Stimulated activated CD4-positive, alpha-beta T cell treated with anti-CD3 and anti-CD28 coated beads, Interleukin-1b, Interleukin-23, amount 100 ng/mL, for 4 hours (primary cell): Measurements from ENCODE around the gene MAPKBP1.

ENCODE experiments used
- DNase-seq, 2 donors: peaks; one replicate each; pipeline ENCODE4 v3.0.0-alpha.2; 2020; ENCODE audit warnings: low read depth in 2 of 2

The MAPKBP1 gene

DNA sequence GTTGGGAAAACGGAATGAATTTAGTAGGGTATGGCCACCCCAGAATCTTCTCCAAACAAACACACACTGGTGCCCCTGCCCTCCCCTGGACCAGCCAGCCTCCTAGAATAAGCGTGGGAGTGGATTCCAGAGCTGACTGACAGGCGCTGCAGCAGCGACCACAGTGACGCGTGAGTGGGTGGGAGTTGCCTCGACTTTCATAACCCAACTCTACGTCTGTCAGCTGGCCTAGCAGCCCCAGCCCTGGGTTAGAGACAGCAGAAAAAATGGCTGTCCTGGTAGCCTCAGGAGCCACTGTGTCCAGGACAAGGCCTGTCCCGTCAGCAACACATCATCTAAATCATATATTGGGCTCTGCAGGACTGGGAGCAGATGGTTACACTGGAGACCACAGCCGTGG lies 74.3 kb downstream of the MAPKBP1 start:
- DNase-seq: peak in 1 of 2 donors; percentile 11

DNA sequence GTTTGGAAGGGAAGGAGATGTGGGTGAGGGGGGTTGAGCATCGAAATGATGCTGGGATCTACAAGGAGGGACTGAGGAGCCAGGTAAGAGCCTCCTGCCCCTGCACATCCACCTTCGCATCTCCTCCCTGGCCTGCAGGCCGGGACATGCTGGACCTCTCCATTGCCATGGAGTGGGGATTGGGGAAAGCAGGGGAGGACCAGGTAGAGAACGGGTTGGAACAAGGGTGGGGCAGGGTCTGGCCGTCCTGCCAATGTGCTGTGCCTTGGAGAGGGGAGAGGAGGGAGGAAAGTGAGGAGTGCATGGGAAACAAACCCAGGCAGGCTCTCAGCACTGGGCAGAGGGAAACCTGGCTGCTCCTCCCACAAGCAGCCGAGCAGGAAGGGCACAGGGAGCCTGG lies 74.9 kb downstream of the MAPKBP1 start:
- DNase-seq: no peak

DNA sequence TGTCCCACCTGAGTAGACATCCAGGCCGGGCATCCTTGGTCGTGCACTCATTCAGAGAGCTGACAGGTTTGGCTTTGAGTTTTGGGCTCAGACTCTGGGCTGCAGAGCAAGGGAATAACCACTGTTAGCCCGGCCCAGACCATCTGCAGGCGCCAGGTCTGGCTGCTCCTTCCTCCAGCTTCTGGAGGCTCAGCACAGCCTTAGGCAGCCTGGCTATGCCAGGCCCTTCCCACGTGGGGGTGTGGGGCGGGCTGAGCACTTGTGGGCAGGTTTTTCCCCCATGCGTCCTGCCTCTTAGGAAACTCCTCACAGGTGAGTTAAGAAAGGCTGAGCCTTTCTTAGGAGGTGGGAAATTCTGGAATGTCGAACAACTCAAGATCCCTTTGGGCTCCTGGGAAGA lies 75.6 kb downstream of the MAPKBP1 start:
- DNase-seq: no peak

DNA sequence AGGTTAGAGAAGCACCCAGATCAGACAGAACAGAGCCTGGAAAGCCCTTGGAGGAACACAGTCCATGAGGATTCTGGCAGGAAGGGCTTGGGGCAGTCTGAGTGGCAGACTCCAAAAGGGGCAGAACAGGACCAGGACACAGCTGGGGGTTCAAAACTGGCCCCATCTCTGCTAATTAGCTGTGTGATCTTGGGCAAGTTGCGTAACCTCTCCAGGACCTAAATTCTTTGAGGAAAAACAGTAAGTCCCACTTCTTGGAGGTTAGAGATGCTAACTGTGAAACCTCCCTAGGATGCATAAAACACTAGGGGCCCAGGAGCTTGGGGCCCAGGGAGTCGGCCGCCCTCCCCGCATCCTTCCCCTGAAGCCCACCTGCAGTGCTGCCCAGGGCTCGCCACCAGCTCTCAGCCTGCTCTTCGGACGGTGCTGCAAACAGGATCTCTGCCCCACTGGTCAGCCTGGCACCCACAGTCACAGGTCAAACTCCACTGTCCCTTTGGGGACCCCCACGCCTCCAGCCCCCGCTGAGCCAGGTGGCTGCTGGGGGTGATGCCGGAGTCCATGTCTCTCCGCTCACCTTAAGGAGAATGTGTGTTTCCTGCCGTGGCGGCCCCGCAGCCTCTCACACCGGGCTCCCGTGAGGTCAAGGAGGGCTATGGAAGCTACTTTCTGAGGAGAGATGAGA lies 76.3 kb downstream of the MAPKBP1 start:
- no peak for DNase-seq

DNA sequence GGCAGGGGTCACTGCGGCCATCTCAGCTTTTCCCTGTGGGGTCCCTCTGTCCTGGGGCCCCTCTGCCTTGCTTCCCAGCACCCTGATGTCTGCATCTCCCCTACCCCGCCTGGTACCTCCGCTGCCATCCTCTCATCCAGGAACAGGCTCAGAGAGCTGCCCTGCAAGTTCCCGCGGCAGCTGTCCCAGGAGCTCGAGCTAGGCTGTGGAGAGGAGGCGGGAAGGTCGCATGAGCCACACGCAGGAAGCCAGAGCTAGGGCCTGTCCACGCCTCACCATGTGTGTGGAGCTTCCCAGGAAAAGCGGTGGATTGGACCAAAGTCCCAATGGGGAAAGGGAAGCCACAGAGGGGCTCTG lies 76.9 kb downstream of the MAPKBP1 start:
- DNase-seq: no peak

DNA sequence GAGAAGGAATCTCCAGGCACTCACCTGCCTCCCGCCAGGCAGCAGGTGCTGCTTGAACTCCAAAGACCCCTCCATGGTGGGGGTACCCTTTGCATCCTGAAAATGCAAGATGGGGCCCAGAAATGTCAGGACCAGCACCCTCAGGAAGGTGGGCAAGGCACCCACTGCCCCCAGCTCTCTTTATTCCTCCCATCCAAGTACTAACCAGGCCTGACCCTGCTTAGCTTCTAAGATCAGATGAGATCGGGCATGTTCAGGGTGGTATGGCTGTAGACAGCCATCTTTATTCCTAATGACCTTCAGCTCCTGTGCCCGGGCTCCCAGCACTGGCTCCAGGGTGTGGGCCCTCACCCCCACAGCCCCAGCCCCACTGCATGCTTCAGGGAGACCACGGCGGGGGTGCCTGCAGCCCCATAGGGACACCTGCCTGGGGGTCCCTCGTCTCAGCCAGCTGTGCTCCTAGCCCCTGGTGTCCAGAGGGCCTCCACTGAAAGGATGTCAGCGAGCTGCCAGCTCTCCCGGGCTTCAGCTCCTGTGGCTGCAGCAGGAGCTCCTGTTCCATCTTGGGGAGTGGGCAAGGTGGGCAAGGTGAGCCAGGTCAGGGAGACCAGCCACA lies 77.6 kb downstream of the MAPKBP1 start:
- no peak for DNase-seq

DNA sequence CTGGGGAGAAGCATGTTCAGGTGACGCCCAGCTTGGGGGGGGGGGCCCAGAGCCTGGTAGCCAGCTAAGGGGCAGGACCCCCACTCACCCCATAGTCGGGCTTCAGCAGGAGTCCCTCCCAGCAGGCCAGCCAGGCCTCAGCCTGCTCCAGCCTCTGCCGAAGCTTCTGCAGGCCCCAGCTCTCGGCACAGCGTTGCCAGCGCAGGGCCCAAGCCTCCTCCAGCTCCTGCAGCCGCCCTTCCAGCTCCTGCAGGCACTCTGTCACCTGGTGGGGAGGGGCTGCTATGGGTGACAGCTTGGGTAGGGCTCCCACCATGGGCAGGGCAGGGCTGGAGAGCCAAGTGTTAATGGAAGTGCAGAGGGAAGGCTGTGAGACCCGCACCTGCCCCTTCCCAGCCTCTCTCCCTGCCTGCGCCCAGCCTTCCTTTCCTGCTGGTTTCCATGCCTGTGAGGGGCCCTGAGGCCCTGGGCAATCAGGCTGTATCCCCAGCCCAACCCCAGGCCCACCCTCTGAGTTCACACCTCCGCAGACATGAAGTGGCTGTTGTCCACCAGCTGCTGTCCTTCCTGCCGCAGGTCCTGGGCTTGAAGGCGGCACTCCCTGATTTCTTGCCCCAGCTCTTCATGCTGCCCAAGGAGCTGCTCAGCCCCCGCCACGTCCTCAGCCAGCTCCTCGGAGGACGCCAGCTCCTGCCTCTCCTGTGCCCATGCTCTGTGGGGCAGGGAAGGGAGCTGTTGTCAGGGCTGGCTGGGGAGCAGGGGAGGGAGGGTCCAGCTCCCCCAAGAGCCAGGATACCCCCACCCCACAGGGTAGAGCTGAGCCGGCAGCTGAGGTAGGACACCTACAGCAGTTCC lies 78.7 kb downstream of the MAPKBP1 start:
- no peak for DNase-seq

DNA sequence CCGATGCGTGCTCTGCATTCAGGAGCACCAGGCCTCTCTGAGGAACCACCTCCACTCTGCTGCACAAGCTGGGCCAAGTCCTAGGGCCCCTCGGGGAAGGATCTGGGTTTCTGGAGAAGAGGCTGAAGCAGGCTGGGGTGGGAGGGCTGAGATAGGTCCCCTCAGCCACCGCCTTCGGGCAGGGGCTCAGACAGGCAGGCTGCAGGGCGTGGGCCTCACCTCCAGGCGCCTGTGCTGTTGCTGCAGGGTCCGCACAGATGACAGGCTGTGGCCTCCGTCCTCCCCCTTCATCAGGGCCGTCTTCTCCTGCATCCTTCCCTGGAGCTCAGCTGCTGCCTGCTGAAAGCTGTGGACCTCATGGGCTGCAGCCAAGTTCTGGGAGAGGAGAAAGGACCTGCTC lies 79.5 kb downstream of the MAPKBP1 start:
- DNase-seq: no peak

DNA sequence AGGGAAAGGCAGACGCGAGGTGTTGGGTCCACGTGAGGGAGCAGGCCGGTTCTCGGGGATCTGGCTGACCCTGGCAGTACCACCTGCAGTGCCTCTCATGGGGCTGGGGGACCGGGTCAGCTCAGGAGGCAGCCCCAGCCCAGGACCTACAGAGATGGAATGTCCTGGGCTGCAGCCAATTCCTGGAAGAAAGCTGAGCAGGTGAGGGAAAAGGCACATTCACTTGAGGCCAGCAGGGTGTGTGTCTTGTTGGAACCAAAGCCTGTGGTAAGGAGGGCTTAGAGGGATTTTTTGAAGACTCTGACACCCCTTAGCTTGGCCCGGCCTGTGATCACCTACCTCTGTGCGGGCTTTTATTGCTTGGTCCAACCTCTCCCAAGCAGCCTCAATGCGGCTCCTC lies 80.2 kb downstream of the MAPKBP1 start:
- no peak for DNase-seq

DNA sequence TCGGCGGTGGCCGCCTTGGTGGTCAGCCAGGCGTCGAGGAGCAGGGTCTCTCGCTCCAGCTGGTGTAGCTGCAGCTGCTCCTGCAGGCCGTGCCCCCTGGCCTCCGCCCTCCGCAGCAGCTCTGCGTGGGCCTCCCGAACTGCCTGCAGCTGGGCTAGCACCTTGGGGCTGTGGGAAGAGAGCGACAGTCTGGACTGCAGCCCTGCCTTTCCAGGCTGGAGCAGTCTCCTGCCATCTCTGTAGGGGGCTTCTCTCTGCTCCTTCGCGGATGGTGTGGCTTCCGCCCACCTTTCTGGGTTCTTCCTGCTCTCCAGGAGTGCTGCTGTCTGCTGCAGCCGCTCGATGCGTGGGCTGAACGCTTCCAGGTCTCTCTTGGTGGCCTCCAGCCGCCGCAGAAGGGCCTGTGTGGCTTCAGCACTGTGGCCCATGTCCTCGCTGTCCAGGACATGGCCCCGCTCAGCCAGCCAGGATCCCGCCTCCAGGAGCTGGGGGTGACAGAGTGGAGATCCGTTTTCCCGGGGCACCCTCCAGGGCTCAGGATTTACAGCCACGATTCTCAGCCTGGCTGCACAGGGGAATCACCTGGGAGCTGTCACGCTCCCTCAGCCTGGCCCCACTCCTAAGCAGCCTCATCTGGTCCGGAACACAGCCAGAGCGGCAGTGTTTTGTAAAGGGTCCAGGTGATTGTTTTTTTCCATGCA lies 81.1 kb downstream of the MAPKBP1 start:
- DNase-seq: no peak

DNA sequence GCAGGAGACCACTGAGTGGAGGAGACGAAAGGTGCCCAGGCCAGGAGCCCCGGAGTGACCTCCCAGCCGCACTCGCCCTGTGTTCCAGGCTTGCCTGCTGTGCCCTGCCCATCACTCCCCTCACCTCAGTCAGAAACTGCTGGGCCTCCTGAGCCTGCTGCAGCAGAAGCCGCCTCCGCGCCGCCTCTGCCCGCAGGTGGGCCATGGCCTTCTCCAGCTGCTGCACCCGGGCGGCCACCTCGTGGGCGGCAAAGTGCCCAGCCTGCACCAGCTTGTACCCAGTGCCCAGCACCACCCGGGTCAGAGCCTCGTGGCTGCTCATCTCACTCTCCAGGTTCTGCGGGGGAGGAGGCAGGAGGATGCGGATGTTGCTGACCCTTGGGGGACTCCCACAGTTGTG lies 82.0 kb downstream of the MAPKBP1 start:
- DNase-seq: no peak

DNA sequence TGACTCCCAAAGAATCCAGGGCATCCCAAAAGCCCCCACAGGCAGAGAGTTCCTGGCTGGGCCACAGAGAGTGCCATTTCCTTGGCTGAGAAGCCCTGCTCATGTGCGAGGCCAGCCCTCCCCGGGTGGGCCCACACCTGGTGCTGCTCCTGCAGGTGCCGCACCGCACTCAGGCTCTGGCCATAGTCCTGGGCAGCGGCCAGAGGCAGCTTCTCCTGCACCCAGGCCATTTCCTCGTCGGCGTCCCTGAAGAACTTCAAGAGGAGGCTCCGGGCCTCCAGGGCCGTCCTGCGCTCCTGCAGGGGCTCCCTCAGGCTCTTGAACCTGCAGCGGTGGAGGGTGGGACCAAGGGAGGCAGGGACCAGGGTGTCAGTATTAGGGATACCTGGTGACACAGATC lies 82.4 kb downstream of the MAPKBP1 start:
- no peak for DNase-seq

DNA sequence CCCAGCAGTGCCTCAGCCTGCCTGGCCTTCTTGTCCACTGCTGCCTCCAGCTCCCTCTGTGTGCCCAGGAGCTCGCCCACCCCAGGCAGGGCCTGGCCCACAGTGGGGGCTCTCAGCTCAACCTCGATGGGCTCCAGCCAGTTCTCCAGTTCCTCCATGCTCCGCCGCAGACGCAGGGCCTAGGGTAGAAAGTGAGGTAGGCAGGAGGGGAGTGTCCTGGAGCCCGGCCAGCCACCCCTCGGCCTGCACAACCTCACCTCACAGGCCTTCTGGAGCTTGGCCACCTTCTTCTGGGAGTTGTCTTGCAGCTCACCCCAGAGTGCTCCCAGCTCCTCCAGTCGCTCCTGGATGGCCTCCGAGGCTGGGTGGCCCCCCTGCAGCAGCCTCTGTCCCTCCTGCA lies 83.0 kb downstream of the MAPKBP1 start:
- DNase-seq: no peak

DNA sequence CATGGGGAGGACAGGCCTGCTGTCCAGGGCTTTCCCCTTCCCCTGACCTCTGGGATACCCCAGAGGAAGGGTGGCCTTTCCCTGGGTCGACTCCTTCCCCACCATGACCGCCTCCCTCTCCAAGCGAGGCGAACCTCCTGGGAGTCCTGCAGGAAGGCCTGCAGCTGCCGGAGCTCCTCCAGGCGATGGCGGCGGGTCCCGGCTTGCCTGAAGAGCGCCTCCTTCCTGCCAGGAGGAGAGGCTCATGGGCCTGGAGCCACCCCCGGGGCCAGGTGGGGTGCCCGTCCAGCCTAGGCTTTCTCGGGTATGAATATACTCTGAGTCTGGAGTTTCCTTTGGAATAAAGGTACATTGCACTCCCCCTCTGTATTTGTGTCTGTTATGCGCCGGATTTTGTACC lies 84.5 kb downstream of the MAPKBP1 start:
- no peak for DNase-seq

DNA sequence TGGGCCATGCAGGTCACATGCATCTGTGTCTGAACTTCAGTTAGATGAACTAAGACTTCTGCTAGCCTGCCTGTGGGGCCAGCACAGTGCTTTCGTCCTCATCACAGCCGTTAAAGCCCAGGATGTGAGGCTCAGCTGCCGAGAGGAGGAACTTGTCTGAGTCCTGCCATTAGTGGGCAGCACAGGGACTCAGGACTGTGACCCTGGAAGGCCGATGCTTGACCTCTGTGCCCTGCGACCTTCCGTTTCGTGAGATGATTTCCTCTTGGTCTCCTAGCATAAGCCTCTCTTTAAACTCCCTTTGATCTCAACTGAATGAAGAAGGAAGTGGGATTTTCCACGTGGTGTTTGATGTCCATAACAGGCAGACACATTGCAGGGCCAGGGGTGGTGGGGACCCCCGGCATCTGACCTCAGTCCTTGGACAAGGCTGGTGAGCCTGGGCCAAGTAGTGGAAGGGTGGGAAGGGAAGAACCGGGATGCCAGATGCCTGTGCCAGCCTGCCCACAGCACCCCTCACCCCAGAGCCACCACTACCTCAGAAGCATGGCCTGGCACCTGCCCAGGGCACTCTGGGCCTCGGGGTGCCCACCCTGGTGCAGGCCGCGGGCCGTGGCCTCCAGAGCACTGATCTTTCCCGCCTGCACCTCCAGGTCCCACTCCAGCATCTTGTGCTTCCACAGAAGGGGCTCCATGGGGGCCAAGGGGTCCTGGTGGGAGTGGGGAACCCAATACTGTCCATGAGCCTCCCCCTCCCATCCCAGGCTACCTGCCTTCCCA lies 86.0 kb downstream of the MAPKBP1 start:
- no peak for DNase-seq

DNA sequence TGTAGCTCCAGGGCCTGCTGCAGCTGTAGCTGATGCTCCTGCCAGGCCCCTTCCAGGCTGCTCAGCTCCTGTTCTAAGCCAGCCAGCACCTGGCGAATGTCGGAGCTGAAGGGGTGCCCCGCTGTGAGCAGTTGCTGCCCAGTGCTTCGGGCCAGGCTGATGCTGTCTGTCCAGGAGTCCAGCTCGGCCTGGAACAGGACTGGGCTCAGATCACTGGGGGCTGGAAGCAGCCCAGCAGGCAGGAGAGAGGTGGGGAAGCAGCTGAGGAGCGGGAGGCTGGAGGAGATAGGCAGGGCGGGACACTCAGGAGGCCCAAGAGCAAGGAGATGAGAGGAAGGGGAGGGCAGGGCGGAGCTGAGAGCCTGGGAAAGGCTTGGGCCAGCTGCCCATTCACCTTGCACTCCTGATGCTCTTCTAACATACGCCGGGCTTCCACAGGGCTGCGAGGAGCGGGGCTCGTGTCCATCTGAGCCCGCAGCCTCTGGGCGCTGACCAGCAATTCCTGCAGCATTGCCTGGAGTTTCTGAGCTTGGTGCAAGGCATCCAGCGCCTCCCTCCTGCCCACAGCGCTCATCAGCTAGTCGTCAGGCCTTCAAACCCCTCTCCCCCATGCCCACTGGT lies 87.6 kb downstream of the MAPKBP1 start:
- DNase-seq: no peak

DNA sequence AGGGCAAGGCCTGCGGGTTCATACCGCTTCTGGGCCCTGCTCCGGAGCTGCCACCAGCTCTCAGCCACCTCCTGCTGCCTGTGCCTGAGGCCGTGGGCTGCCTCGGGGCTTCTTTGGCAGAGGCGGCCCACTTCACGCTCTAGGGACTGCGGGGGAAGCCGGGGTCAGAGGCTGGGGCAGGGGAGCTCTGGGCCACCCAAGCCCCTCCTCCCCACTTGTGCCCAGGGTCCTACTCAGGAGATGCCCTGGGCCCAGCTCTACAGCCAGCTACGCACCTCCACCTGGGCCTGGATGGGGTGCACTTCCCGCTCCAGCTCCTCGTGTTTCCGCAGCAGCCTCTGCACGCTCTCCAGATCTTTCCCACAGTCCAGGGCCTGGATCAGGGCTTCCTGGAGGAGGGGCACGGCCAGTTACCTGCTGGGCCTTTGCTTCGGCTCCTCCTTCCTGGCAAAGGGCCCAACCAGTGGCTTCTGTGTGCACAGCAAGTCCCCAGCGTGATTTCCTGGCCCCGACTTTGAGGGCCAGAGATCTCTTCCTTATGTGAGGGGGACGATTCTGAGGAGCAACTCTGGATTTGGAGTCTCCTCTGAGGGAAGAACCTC lies 88.3 kb downstream of the MAPKBP1 start:
- DNase-seq: no peak

DNA sequence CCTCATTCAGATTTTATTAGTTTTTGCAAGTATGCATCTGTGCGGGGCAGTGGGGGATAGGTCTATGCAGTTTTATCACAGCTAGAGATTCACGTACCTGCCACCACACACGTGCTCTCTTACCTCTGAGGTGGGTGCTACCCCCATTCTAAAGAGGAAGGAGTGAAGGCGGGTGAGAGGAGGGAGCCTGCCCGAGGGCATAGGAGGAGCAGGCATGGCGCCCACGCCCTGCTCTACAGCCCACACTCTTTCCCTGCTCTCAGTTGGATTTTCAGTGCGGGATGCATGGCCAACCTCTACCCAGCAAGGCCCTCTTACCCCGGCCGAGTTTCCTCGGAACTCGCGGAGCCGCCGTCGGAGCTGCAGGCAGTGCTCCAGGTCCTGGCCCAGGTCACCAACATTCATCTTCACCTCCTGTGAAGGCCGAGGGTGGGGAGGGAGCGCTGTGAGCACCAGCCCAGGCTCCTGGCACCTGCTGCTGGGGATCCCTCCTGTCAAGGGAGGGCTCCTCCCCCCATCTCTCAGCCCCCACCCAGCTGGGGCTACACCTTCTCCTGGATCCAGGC lies 91.3 kb downstream of the MAPKBP1 start:
- no peak for DNase-seq

DNA sequence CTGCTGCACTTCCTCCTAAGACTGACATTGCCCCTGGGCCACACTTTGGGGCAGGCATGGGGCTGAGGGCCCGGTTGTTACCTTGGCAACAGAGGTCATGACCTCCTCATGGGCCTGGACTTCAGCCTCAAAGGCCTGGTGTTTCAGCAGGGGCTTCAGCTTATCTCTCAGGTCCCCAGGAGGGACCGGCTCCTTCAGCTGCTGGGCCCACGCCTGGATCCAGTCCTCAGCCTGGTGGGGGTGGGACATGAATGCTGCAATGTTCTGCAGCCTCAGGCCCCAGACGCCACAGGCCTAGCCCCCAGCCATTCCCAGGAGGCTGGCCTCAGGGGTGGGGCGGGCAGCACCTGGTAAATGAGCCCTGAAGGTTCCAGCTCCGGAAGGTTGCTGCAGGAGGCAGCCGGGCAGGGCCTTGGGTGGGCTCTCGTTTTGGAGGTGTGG lies 92.0 kb downstream of the MAPKBP1 start:
- no peak for DNase-seq

DNA sequence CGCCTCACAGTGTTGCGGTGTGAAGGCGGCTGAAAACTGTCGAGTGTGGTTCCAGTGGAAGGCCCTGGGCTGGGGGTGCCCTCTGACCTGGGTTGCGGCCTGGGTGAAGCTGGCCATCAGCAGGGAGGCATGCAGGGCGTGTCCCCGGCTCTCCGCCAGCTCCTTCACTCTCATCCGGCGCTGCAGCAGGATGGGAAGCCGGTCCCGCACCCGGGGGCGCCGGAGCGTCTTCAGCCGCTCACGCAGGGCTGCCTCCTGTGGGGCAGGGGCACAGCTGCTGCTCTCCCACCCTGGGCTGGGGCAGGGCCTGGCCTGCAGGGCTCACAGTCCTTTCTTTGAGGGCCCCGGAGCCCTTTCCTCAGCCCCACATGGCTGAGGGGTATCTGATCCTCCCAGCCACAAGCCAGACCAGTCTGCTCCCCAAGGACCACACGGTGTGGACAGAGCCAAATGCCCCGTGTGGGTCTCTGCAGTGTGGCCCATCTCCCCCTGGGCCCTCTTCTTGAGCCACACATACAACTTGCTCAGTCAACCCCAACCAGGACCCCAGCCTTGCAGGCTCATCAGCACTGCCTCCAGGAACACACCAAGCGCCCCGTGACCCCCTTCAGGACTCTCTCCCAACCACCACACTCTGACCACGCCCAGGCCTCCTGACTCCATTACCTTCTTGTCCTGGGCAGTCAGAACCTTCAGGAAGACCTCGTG lies 92.7 kb downstream of the MAPKBP1 start:
- no peak for DNase-seq
